GM10847 (cell line): ENCODE measurements around the gene MIA2.
A peak's percentile ranks its signal among the peaks of the same experiment; 100 is the strongest.

Experiments used
- POLR2A ChIP-seq: IDR thresholded peaks from 2 replicates; pipeline ENCODE4 v1.6.1; 2011; ENCODE audit not compliant: insufficient read length; ENCODE audit errors: extremely low read depth

The MIA2 gene

GRCh38 chr14:39265033-39265432 is 31.3 kb downstream of the MIA2 start:
- no peak for TF ChIP-seq POLR2A

- no peak for TF ChIP-seq POLR2A
These were observed 32.2 kb downstream of the MIA2 start for GRCh38 chr14:39265806-39266524.

- peak; percentile 13 for TF ChIP-seq POLR2A
These were observed 32.8 kb downstream of the MIA2 start for GRCh38 chr14:39266525-39266870.

- peak; percentile 37 for TF ChIP-seq POLR2A
These were observed 33.3 kb downstream of the MIA2 start for GRCh38 chr14:39266871-39267607.

GRCh38 chr14:39267608-39268005 is 33.9 kb downstream of the MIA2 start:
- TF ChIP-seq POLR2A, result no peak

- no peak for TF ChIP-seq POLR2A
These were observed 34.7 kb downstream of the MIA2 start for GRCh38 chr14:39268393-39268792.

- no peak for TF ChIP-seq POLR2A
These were observed 39.2 kb downstream of the MIA2 start for GRCh38 chr14:39272918-39273317.

GRCh38 chr14:39275395-39275794 is 41.7 kb downstream of the MIA2 start:
- no peak for TF ChIP-seq POLR2A

- no peak for TF ChIP-seq POLR2A
These were observed 42.3 kb downstream of the MIA2 start for GRCh38 chr14:39276005-39276404.

GRCh38 chr14:39276579-39277114 is 42.9 kb downstream of the MIA2 start:
- no peak for TF ChIP-seq POLR2A

- TF ChIP-seq POLR2A, result no peak
These were observed 45.8 kb downstream of the MIA2 start for GRCh38 chr14:39279515-39279914.

GRCh38 chr14:39289523-39289922 is 55.8 kb downstream of the MIA2 start:
- TF ChIP-seq POLR2A, result no peak

- TF ChIP-seq POLR2A, result no peak
These were observed 58.0 kb downstream of the MIA2 start for GRCh38 chr14:39291701-39292100.

- no peak for TF ChIP-seq POLR2A
These were observed 59.9 kb downstream of the MIA2 start for GRCh38 chr14:39293629-39294028.

GRCh38 chr14:39302124-39302810 is 68.6 kb downstream of the MIA2 start:
- no peak for TF ChIP-seq POLR2A

- TF ChIP-seq POLR2A, result no peak
These were observed 69.4 kb downstream of the MIA2 start for GRCh38 chr14:39303115-39303514.

- no peak for TF ChIP-seq POLR2A
These were observed 74.1 kb downstream of the MIA2 start for GRCh38 chr14:39307815-39308214.

- TF ChIP-seq POLR2A, result no peak
These were observed 76.3 kb downstream of the MIA2 start for GRCh38 chr14:39310051-39310450.
